ENCODE results near the gene BEND5. TPM values are rescaled to one million over a fixed set of nuclear protein-coding genes. Genes with fewer than 3 reads are reported as not detected.

BEND5 gene
- total and polyA plus RNA-seq, 2 of the 4 experiments (the other 2 are of a cell fraction), result 1.1 to 1.3 TPM

DNA sequence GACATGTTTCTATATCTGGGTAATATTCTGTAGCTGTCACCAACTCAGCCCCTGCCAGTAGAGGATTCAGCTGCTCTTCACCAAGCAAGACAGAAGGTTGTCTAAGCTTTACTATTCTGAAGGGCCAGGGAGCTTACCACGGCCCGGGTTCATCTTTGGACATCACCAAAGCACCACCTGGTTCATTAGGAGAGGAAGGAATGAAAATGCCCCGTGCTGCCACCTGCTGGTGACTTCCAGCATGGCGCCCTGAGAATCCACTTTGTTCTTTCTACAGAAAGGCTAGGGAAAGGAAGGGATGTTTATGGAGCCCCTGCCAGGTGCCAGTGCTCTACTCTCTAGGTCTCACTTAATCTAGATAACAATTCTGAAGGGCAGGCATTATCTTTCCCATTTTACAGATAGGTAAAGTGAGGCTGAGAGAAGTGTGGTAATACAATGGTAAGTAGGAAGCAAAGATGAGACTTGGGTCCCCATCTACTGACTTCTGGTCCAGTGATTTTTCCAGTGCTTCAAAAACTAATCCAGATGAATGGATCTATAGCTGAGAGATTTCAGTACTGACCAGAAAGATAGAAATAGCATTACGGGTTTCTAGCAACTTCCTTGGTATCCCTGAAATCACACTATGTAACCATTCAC is 79.5 kb downstream of the BEND5 start:
- H3K36me3 ChIP-seq (ENCODE audit: control insufficient read depth, insufficient read depth, low read length), result no peaks in the 10 kb centered on the region

More for the DNA sequence above, 79.5 kb downstream of the BEND5 start:
- no peak overlapping the region for H2AK9ac ChIP-seq (replicated peaks; ENCODE audit: low read depth, low read length, poor library complexity)
- no peak overlapping the region for H2AK5ac ChIP-seq (ENCODE audit: low read depth, low read length)
- H3K27me3 ChIP-seq (ENCODE audit: control insufficient read depth, insufficient read depth, low read length), result no peaks in the 10 kb centered on the region; the same call in 1 of the 2 replicates
- H4K8ac ChIP-seq (ENCODE audit: low read depth in 2 of 2, low read length in 2 of 2), result no peak overlapping the region
- no peak overlapping the region for H3K14ac ChIP-seq (replicated peaks; ENCODE audit: low read depth, low read length)
- H2BK20ac ChIP-seq (ENCODE audit: low read depth, low read length), result no peak overlapping the region
- no peak overlapping the region for H4K91ac ChIP-seq (ENCODE audit: insufficient read depth, low read depth, low read length)
- ATAC-seq (ENCODE audit: low read depth) (peak; percentile 75; the same call in 1 of the 2 replicates), DNase-seq (peak; percentile 21)
- H3K18ac ChIP-seq (ENCODE audit: low read depth, low read length), result no peak overlapping the region
- no peak for TF ChIP-seq FOS (IDR thresholded peaks at IDR 0.05; ENCODE audit: low read depth, low read length)
- TF ChIP-seq, protein P1, sequence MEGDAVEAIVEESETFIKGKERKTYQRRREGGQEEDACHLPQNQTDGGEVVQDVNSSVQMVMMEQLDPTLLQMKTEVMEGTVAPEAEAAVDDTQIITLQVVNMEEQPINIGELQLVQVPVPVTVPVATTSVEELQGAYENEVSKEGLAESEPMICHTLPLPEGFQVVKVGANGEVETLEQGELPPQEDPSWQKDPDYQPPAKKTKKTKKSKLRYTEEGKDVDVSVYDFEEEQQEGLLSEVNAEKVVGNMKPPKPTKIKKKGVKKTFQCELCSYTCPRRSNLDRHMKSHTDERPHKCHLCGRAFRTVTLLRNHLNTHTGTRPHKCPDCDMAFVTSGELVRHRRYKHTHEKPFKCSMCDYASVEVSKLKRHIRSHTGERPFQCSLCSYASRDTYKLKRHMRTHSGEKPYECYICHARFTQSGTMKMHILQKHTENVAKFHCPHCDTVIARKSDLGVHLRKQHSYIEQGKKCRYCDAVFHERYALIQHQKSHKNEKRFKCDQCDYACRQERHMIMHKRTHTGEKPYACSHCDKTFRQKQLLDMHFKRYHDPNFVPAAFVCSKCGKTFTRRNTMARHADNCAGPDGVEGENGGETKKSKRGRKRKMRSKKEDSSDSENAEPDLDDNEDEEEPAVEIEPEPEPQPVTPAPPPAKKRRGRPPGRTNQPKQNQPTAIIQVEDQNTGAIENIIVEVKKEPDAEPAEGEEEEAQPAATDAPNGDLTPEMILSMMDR (conservative IDR thresholded peaks at IDR 0.05; ENCODE audit: low read depth, low read length), result peak; percentile 66
- no peak for TF ChIP-seq MAZ (IDR thresholded peaks at IDR 0.05; ENCODE audit: borderline replicate concordance, low read depth, low read length)
- peak; percentile 34; the same call in 1 of the 2 replicates for TF ChIP-seq RAD21 (IDR thresholded peaks at IDR 0.05; ENCODE audit: low read length)
- TF ChIP-seq SMC3 (IDR thresholded peaks at IDR 0.05; ENCODE audit: low read depth, low read length), result peak; percentile 49
- no peaks in the 10 kb centered on the region for H4K20me1 ChIP-seq (ENCODE audit: insufficient read depth, low read length)
- BruUV-seq (replicated peaks), result no TSS peak
- H3K56ac ChIP-seq (ENCODE audit: extremely low read depth, insufficient read depth, low read length), result no peak overlapping the region
- H3K4me3 ChIP-seq (ENCODE audit: insufficient read depth, low read depth, low read length), result no peak overlapping the region
- no peak overlapping the region for H2BK5ac ChIP-seq (ENCODE audit: low read depth, low read length, poor library complexity, severe bottlenecking)
- no peak overlapping the region for H4K5ac ChIP-seq (ENCODE audit: low read depth, low read length)
- dilution Hi-C loops (cut with HindIII; ENCODE audit: low sequenced_read_pairs, unreplicated experiment) (no loop called here), in situ Hi-C loops (cut with MboI; ENCODE audit: low sequenced_read_pairs) (loop anchor here (25.0 kb wide), 1 partner anchor 585 kb away; no protein-coding TSS in a partner anchor), intact Hi-C loops (cut with micrococcal nuclease) (loop anchor here (2.0 kb wide), 1 partner anchor 124 kb away; no protein-coding TSS in a partner anchor)
- H2BK120ac ChIP-seq (ENCODE audit: low read depth, low read length), result no peak overlapping the region
- no peak overlapping the region for H2BK15ac ChIP-seq (ENCODE audit: low read depth, low read length)
- H3K9me1 ChIP-seq (ENCODE audit: insufficient read depth, low read length), result no peaks in the 10 kb centered on the region; the same call in 1 of the 2 replicates
- no peak overlapping the region for H2AFZ ChIP-seq (replicated peaks; ENCODE audit: low read length, poor library complexity)
- no peaks in the 10 kb centered on the region for H3K79me1 ChIP-seq (ENCODE audit: low read depth in 1 of 2, low read length in 2 of 2)
- no peak overlapping the region for H3K23ac ChIP-seq (ENCODE audit: low read depth, low read length)
- H3K4me2 ChIP-seq (ENCODE audit: low read depth, low read length), result no peak overlapping the region
- ChIA-PET CTCF (no interaction called here), POLR2A (ENCODE audit: unreplicated experiment) (no interaction called here)
- no peak overlapping the region for H3K4ac ChIP-seq (ENCODE audit: low read depth, low read length)
- 20% methylated on average over 1 of the region's 5 CpGs; no CpG with 5 or more reads in 1 of the 2 experiments for WGBS, 2 experiments (ENCODE audit: extremely low coverage in 2 of 2, insufficient read length in 1 of 2)
- no peak overlapping the region for H3K27ac ChIP-seq (ENCODE audit: insufficient read depth, low read length)
- no peaks in the 10 kb centered on the region for H3K4me1 ChIP-seq (ENCODE audit: control insufficient read depth, insufficient read depth, low read length)
- H3K9ac ChIP-seq (ENCODE audit: low read depth, low read length), result no peak overlapping the region
- no peaks in the 10 kb centered on the region for H3K9me3 ChIP-seq (ENCODE audit: control insufficient read depth, insufficient read depth, low read length)
